ENCODE data around the gene CRYGS.
"Not testable (repeated sequence)": the region's sequence is repeated elsewhere in the genome, so short reads cannot be mapped to it uniquely, and the experiment has no call there.

CRYGS gene

DNA sequence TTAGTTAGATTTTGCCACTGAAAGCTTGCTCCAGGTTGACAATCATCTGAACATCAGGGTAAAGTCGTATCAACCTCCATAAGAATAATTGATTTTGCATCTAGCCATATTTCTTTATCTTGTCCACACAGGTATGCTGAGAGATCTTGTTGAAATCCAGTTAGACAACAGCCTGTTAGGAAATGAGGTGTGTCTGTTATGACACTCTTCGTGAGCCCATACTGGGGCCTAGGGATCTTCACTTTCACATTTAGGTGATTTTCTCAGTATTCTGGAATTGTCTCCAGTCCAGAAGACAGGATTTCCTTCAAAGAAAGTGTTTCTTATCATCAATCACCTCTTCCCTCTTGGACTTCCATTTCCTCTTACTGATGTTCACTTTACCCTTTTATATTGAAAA, 44.5 kb upstream of the CRYGS start:
- no peak for DNase-seq
- peaks cover 26% of the 10 kb centered on the region for H3K36me3 ChIP-seq

DNA sequence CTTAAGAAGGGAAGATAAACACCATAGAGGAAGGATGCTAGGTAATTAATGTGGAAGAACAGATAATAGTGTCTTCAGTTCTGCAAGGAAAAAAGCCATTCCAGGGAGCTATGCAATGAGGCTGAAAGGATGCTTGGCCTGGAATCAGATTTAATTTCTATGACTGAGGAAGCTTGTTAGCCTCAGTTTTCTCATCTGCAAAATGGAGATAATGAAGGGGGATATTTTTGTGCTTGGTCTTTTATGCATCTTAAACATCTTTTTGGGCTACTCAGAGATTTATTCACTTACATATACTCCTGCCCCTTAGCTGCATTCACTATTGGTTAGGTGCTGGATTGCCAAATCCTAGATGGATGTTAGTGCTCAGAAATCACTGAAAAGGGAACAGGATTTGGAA, 43.0 kb upstream of the CRYGS start:
- no peaks in the 10 kb centered on the region for H3K27me3 ChIP-seq
- peaks cover 41% of the 10 kb centered on the region for H3K36me3 ChIP-seq

More for the DNA sequence above, 44.5 kb upstream of the CRYGS start:
- Histone ChIP-seq H3K9me3 (no peaks in the 10 kb centered on the region), H3K4me3 (ENCODE audit: low read depth, low read length) (no peak overlapping the region), H3K27me3 (no peaks in the 10 kb centered on the region), H3K4me1 (no peaks in the 10 kb centered on the region)
- TF ChIP-seq, protein P1, sequence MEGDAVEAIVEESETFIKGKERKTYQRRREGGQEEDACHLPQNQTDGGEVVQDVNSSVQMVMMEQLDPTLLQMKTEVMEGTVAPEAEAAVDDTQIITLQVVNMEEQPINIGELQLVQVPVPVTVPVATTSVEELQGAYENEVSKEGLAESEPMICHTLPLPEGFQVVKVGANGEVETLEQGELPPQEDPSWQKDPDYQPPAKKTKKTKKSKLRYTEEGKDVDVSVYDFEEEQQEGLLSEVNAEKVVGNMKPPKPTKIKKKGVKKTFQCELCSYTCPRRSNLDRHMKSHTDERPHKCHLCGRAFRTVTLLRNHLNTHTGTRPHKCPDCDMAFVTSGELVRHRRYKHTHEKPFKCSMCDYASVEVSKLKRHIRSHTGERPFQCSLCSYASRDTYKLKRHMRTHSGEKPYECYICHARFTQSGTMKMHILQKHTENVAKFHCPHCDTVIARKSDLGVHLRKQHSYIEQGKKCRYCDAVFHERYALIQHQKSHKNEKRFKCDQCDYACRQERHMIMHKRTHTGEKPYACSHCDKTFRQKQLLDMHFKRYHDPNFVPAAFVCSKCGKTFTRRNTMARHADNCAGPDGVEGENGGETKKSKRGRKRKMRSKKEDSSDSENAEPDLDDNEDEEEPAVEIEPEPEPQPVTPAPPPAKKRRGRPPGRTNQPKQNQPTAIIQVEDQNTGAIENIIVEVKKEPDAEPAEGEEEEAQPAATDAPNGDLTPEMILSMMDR (IDR thresholded peaks at IDR 0.05; ENCODE audit: low read depth, low read length), result no peak

DNA sequence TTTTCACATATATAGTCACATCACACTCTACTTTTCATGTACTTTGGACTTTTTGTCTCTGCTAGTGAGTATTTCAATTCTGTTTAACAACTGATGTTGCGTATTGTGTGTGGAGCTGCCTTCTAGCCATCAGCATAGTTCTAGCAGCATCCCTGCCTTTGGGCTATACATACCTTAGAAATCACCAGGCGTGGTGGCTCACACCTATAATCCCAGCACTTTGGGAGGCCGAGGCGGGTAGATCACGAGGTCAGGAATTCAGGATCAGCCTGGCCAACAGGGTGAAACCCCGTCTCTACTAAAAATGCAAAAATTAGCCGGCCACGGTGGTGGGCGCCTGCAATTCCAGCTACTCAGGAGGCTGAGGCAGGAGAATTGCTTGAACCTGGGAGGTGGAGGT, 42.1 kb upstream of the CRYGS start:
- peaks cover 48% of the 10 kb centered on the region for H3K36me3 ChIP-seq
- not testable (repeated sequence) for H3K9me3 ChIP-seq; H3K4me1 ChIP-seq; DNase-seq; H3K4me3 ChIP-seq (ENCODE audit: low read depth, low read length); H3K27me3 ChIP-seq

More for the DNA sequence above, 43.0 kb upstream of the CRYGS start:
- TF ChIP-seq, protein P1 (IDR thresholded peaks at IDR 0.05; ENCODE audit: low read depth, low read length), result no peak
- Histone ChIP-seq H3K4me1 (no peaks in the 10 kb centered on the region), H3K4me3 (ENCODE audit: low read depth, low read length) (no peak overlapping the region), H3K9me3 (no peaks in the 10 kb centered on the region)
- no peak for DNase-seq

DNA sequence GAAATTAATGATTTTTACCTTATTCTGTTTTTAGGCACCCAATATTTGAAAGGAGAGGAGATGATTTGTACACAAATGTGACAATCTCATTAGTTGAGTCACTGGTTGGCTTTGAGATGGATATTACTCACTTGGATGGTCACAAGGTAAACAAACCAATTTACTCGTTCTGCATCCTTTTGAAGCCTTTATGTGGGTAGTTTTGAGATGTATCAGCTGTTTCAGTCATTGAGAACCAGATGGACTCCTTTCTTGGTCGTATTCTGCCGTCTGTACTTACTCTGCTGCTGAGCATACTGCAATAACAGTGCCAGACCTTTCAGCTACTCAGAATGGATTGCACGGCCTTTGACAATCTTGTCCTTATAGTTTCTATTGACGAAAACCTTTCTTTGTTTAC, 39.7 kb upstream of the CRYGS start:
- peaks cover 69% of the 10 kb centered on the region for H3K36me3 ChIP-seq
- DNase-seq, result no peak

DNA sequence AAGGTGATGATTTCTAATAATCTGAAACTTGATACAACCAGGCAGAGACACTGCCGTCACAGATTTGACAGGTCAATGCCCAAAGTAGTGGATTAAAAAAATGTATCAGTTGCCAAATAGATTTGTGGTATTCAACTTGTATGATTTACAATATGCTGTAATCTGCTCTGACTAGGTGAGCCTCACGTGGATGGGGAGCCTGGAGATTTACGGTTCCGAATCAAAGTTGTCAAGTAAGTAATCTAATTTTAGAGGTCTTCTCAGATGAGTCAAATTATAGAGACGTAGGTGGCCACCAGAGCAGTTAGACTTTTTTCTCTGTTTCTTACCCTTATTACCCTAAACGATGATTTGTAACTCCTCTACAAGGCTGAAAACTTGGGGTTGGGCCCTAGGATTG, 38.4 kb upstream of the CRYGS start:
- no peaks in the 10 kb centered on the region for H3K9me3 ChIP-seq
- H3K36me3 ChIP-seq, result peaks cover 80% of the 10 kb centered on the region
- no peak for DNase-seq
- H3K27me3 ChIP-seq, result no peaks in the 10 kb centered on the region
- H3K4me1 ChIP-seq, result no peaks in the 10 kb centered on the region
- no peak overlapping the region for H3K4me3 ChIP-seq (ENCODE audit: low read depth, low read length)
- TF ChIP-seq, protein P1 (IDR thresholded peaks at IDR 0.05; ENCODE audit: low read depth, low read length), result no peak

More for the DNA sequence above, 39.7 kb upstream of the CRYGS start:
- TF ChIP-seq, protein P1 (IDR thresholded peaks at IDR 0.05; ENCODE audit: low read depth, low read length), result no peak
- Histone ChIP-seq H3K9me3 (no peaks in the 10 kb centered on the region), H3K27me3 (no peaks in the 10 kb centered on the region), H3K4me3 (ENCODE audit: low read depth, low read length) (no peak overlapping the region), H3K4me1 (no peaks in the 10 kb centered on the region)

DNA sequence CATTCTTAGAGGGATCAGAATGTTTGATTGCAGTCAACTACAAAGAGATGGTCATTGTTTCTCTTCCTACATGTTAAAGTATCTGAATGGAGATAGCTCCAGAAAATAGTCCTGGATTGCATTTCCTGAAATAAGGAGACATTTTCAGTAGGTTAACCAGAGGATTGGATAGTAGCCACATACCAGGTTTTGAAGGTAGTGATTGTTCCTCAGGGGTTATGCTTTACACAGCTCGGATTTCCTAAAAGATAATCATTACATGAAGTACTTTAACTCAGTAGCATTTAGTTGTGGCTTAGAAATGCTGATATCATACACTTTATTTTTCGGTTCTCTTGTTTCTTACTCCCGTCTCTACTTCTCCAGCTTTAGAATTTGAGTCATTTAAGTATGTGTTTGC, 36.6 kb upstream of the CRYGS start:
- Histone ChIP-seq H3K4me3 (ENCODE audit: low read depth, low read length) (no peak overlapping the region), H3K36me3 (peaks cover 91% of the 10 kb centered on the region), H3K4me1 (no peaks in the 10 kb centered on the region), H3K9me3 (no peaks in the 10 kb centered on the region), H3K27me3 (no peaks in the 10 kb centered on the region)
- TF ChIP-seq, protein P1 (IDR thresholded peaks at IDR 0.05; ENCODE audit: low read depth, low read length), result no peak
- no peak for DNase-seq

DNA sequence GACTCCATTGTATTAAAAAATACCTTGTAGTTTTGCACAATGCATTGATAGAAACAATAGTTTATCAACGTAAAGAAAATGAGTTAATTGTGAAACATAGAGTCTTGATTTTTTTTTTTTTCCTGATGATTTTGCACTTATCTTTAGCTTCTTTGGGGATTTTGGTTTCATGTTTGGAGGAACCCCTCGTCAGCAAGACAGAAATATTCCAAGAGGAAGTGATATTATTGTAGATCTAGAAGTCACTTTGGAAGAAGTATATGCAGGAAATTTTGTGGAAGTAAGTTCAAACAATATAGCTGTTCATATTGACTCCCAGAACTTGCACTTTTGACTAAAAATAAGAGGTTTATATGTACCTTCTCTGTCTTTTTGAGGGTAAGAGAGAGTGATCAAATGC, 33.3 kb upstream of the CRYGS start:
- no peak for DNase-seq
- H3K9me3 ChIP-seq, result no peaks in the 10 kb centered on the region
- no peaks in the 10 kb centered on the region for H3K4me1 ChIP-seq
- TF ChIP-seq, protein P1 (IDR thresholded peaks at IDR 0.05; ENCODE audit: low read depth, low read length), result no peak
- H3K36me3 ChIP-seq, result peaks cover 79% of the 10 kb centered on the region
- H3K4me3 ChIP-seq (ENCODE audit: low read depth, low read length), result no peak overlapping the region
- H3K27me3 ChIP-seq, result no peaks in the 10 kb centered on the region

Measured in BE2C (cell line).